Femur (tissue), 1 donor: ENCODE measurements around the gene MRGPRX4.
"Not testable (repeated sequence)": the region's sequence is repeated elsewhere in the genome, so short reads cannot be mapped to it uniquely, and the experiment has no call there.

ENCODE experiments used
- DNase-seq: peaks from one replicate; pipeline ENCODE4 v3.0.0-alpha.2; 2017

MRGPRX4 gene

GRCh38 chr11:18172666-18173065 lies at the start of gene MRGPRX4:
MRGPRX4 (plus strand) TSS chr11:18172837; CDS start chr11:18173257, 420 bp downstream.
- no peak for DNase-seq

- DNase-seq = not testable (repeated sequence)
Observed at GRCh38 chr11:18131115-18131514, 41.5 kb upstream of the MRGPRX4 start.

GRCh38 chr11:18132341-18132740 lies 40.3 kb upstream of the MRGPRX4 start, which contains the start of gene MRGPRX3:
MRGPRX3 (plus strand) TSS chr11:18132571; CDS start chr11:18137203, 4,632 bp downstream.
- DNase-seq = no peak

DNA sequence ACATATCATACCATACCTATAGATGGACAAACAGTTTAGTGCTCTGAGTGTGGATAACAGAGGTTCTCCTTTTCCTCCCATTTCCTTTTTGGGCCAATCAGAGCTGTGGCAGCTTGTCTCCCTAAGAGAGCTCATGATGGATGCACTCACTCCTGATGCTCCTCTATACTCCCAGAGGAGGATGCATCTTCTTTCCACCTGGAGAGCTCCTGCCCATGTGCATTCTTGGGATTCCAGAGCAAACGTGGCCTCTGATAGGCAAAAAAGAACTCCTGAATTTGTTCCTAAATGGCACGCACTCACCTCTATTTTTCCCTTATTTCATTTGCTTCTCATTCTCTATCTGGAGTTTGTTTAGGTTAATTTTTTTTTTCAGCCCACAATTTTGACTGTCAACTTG lies 37.3 kb upstream of the MRGPRX4 start:
- DNase-seq = no peak

DNA sequence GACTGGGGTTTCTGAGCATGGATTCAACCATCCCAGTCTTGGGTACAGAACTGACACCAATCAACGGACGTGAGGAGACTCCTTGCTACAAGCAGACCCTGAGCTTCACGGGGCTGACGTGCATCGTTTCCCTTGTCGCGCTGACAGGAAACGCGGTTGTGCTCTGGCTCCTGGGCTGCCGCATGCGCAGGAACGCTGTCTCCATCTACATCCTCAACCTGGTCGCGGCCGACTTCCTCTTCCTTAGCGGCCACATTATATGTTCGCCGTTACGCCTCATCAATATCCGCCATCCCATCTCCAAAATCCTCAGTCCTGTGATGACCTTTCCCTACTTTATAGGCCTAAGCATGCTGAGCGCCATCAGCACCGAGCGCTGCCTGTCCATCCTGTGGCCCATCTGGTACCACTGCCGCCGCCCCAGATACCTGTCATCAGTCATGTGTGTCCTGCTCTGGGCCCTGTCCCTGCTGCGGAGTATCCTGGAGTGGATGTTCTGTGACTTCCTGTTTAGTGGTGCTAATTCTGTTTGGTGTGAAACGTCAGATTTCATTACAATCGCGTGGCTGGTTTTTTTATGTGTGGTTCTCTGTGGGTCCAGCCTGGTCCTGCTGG lies 35.3 kb upstream of the MRGPRX4 start:
- no peak for DNase-seq

- DNase-seq = no peak
Observed at GRCh38 chr11:18140145-18140544, 32.5 kb upstream of the MRGPRX4 start.

DNA sequence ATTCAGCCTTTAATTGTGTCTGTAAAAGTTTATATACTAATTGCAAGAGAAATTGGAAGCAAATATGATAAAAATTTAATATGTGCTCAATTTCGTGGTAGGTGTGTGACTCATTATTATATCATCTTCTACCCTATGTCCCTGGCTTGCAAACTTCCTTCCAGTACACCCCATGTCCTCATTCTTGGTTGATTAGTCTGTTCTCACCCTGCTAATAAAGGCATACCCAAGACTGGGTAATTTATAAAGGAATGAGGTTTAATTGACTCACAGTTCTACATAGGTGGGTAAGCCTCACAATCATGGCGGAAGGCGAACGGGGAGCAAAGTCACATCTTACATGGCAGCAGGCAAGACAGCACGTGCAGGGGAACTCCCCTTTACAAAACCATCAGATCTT lies 28.4 kb upstream of the MRGPRX4 start:
- no peak for DNase-seq

GRCh38 chr11:18145025-18145424 lies 27.6 kb upstream of the MRGPRX4 start:
- DNase-seq = no peak

- DNase-seq = no peak
Observed at GRCh38 chr11:18145837-18146236, 26.8 kb upstream of the MRGPRX4 start.

- DNase-seq = no peak
Observed at GRCh38 chr11:18151581-18151980, 21.1 kb upstream of the MRGPRX4 start.

DNA sequence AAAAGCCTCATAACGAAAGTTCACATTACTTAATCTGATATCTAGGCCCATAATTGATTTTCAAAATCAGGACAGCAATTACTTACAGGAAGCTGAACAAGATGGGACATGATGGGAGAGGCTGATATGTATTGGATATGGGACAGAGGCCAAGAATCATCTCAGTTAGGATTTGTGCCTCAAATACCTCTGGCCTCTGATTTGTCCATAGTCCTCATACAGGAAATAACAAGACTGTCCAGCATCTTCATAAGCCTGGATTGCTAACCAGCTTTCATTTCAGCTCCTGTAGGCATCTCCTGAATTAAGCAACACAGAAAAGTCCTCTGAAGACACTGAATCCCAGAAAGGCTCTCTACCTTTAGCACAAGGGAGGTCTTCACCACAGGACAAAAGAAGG lies 4.3 kb upstream of the MRGPRX4 start:
- DNase-seq = no peak

- DNase-seq = no peak
Observed at GRCh38 chr11:18171377-18172000, 1.1 kb upstream of the MRGPRX4 start.

DNA sequence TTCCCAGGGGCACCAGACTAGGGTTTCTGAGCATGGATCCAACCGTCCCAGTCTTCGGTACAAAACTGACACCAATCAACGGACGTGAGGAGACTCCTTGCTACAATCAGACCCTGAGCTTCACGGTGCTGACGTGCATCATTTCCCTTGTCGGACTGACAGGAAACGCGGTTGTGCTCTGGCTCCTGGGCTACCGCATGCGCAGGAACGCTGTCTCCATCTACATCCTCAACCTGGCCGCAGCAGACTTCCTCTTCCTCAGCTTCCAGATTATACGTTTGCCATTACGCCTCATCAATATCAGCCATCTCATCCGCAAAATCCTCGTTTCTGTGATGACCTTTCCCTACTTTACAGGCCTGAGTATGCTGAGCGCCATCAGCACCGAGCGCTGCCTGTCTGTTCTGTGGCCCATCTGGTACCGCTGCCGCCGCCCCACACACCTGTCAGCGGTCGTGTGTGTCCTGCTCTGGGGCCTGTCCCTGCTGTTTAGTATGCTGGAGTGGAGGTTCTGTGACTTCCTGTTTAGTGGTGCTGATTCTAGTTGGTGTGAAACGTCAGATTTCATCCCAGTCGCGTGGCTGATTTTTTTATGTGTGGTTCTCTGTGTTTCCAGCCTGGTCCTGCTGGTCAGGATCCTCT lies 709 bp downstream of the MRGPRX4 start:
- no peak for DNase-seq

- DNase-seq = no peak
Observed at GRCh38 chr11:18188796-18189195, 16.2 kb downstream of the MRGPRX4 start.

DNA sequence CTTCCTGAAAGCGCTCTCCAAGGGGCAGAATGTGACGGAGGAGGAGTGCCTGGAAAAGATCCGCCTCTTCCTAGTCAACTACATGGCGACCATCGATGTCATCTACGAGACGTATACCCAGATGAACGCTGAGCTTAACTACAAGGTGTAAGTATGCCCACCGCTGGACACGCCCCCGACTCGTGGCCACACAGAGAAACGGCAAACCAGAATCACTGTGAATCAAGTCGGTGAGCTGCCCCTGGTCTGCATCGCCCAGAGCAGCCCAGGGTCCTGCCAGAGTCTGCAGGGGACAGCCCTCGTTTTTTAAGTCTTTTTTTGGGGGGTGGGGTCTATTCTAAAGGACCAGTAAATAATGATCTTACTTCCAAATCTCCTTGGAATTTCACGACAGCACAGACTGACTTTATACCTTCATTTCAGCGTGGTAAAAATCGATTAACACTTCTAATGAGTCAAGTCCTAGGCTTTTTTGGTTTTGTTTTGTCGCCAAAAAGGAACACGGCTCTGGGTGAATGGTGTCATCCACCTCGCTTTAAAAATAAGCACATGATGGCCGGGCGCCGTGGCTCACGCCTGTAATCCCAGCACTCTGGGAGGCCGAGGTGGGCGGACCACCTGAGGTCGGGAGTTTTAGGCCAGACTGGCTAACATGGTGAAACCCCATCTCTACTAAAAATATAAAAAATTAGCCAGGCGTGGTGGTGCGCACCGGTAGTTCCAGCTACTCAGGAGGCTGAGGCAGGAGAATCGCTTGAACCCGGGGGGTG lies 17.0 kb downstream of the MRGPRX4 start:
- not testable (repeated sequence) for DNase-seq

DNA sequence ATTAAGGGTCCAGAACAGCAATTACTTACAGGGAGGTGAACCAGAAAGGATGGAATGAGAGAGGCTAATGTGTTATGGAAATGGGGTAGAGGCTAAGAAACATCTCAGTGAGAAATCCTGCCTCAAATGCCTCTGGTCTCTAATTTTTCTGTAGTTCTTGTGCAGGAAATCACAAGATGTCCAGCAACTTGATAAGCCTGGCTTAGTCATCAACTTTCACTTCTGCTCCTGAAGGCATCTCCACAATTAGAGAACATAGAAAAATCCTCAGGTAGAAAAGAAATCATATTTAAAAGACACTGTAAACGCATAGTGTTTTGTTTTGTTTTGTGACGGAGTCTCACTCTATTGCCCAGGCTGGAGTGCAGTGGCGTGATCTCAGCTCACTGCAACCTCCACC lies 18.7 kb downstream of the MRGPRX4 start:
- DNase-seq = no peak

DNA sequence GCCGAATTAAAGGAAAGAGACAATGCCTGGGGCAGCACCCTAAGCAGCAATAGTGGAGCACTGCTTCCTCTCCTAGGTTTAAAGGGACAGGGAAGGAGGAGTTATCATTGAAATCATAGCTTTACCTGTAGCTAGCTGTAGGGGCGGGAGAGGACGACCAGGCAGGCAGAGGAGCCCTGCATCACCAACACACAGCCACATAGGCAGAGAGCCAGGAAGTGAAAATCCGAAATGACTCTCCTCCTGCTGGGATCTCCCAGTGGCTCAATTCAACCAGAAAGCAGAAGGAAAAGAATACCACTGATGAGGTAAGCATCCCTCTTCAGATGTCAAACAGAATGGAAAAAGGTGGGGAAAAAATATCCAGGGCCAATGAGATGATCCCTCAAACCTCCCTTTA lies 20.4 kb downstream of the MRGPRX4 start:
- no peak for DNase-seq

GRCh38 chr11:18196532-18196931 lies 23.9 kb downstream of the MRGPRX4 start:
- DNase-seq = no peak

DNA sequence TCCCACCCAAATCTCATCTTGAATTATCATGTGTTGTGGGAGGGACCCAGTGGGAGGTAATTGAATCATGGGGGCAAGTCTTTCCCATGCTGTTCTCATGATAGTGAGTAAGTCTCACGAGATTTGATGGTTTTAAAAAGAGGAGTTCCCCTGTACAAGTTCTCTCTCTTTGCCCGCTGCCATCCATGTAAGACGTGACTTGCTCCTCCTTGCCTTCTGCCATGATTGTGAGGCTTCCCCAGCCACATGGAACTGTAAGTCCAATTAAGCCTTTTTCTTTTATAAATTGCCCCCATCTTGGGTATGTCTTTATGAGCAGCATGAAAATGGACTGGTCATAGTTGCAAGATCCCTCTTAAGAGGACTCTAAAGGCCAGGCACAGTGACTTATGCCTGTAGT lies 25.1 kb downstream of the MRGPRX4 start:
- not testable (repeated sequence) for DNase-seq

GRCh38 chr11:18203723-18204122 lies 31.1 kb downstream of the MRGPRX4 start:
- DNase-seq = no peak

- no peak for DNase-seq
Observed at GRCh38 chr11:18204220-18204619, 31.6 kb downstream of the MRGPRX4 start.

DNA sequence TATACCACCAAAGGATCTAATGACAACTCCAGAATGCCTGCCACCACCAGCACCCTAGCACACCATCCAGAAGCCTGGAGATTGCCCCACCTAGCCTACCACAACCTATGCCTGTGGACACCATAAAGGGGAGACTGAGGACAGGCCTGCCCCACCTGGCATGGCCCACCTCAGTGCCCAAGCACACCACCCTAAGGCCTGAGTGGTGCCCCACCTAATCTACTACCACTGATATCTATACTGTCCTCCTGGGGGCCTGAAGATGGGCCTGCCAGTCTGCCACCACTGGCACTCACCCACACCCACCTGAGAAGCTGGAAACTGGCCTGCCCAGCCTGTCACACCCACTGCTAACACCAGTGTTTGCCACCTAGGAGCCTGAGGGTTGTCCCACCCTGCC lies 32.1 kb downstream of the MRGPRX4 start:
- no peak for DNase-seq

- no peak for DNase-seq
Observed at GRCh38 chr11:18209058-18209457, 36.4 kb downstream of the MRGPRX4 start.
